ENCODE measurements around the gene RRAGB. TPM values are rescaled to one million over a fixed set of nuclear protein-coding genes. Genes with fewer than 3 reads are reported as not detected.
"Not testable (repeated sequence)": the region's sequence is repeated elsewhere in the genome, so short reads cannot be mapped to it uniquely, and the experiment has no call there.

RRAGB gene, protein sequence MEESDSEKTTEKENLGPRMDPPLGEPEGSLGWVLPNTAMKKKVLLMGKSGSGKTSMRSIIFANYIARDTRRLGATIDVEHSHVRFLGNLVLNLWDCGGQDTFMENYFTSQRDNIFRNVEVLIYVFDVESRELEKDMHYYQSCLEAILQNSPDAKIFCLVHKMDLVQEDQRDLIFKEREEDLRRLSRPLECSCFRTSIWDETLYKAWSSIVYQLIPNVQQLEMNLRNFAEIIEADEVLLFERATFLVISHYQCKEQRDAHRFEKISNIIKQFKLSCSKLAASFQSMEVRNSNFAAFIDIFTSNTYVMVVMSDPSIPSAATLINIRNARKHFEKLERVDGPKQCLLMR
- total RNA-seq = 1 to 10 TPM; 6.6 to 7.3 TPM

GRCh38 chrX:55717521-55718497, at the start of gene RRAGB:
RRAGB (plus strand) TSS chrX:55717749; CDS start chrX:55718328, 579 bp downstream.
- DNase-seq = peak; percentile 93
- no peaks in the 10 kb centered on the region for H3K9me3 Mint-ChIP-seq
- peak within 1 kb of the TSS; percentile 96 for H3K27ac Mint-ChIP-seq
- peak within 1 kb of the TSS; percentile 89 for H3K4me3 Mint-ChIP-seq
- ChIA-PET CTCF (interaction anchor here (0.8 kb wide), 1 partner anchor 11 kb away, joined by 3 read pairs; no protein-coding TSS in a partner anchor), POLR2A (interaction anchor here (1.2 kb wide), 1 partner anchor 190 kb away, joined by 5 read pairs; no protein-coding TSS in a partner anchor)
- H3K27me3 Mint-ChIP-seq = no peaks in the 10 kb centered on the region
- H3K36me3 Mint-ChIP-seq (ENCODE audit: low read depth) = peaks cover 15% of the 10 kb centered on the region
- peaks cover 31% of the 10 kb centered on the region for H3K4me1 Mint-ChIP-seq

GRCh38 chrX:55668084-55668483, 49.5 kb upstream of the RRAGB start:
- Mint-ChIP-seq H3K27ac (no peak overlapping the region), H3K9me3 (peaks cover 4% of the 10 kb centered on the region), H3K36me3 (ENCODE audit: low read depth) (no peaks in the 10 kb centered on the region), H3K4me3 (no peak overlapping the region), H3K4me1 (no peaks in the 10 kb centered on the region), H3K27me3 (no peaks in the 10 kb centered on the region)
- no peak for DNase-seq
- CTCF ChIA-PET = interaction anchor here (1.0 kb wide), 1 partner anchor 11 kb away, joined by 3 read pairs; no protein-coding TSS in a partner anchor
- POLR2A ChIA-PET = no interaction called here

GRCh38 chrX:55688579-55688978, 29.0 kb upstream of the RRAGB start:
- H3K4me1 Mint-ChIP-seq; H3K9me3 Mint-ChIP-seq; DNase-seq; H3K27me3 Mint-ChIP-seq; CTCF ChIA-PET; H3K36me3 Mint-ChIP-seq (ENCODE audit: low read depth); H3K4me3 Mint-ChIP-seq; H3K27ac Mint-ChIP-seq: not testable (repeated sequence)
- POLR2A ChIA-PET = interaction anchor here (0.6 kb wide), 1 partner anchor 681 kb away, joined by 4 read pairs; no protein-coding TSS in a partner anchor

DNA sequence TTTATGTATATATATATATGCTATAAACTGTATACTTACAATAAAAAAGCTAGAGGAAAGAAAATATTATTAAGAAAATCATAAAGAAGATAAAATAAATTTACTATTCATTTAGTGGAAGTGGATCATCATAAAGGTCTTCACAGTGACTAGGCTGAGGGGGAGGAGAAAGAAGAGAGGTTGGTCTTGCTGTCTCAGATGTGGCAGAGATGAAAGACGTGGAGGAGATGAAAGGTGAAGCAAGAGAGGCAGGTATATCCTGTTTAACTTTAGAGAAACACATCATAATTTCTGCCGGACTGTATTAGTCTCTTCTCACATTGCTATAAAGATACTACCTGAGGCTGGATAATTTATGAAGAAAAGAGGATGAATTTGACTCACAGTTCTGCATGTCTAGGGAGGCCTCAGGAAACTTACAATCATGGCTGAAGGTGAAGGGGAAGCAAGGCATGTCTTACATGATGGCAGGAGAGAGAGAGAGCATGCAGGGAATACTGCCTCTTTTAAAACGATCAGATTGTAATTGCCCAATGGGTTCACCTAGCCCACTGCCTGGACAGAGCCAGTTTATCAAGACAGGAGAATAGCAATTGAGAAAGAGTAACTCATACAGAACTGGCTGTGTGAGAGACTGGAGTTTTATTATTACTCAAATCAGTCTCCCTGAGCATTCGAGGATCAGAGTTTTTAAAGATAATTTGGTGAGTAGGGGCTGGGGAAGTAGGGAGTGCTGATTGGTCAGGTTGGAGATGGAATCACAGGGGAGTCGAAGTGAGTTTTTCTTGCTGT, 22.1 kb upstream of the RRAGB start:
- H3K4me1 Mint-ChIP-seq = peaks cover 30% of the 10 kb centered on the region
- H3K9me3 Mint-ChIP-seq = peaks cover 4% of the 10 kb centered on the region
- peak overlapping the region; percentile 40 for H3K4me3 Mint-ChIP-seq
- peak; percentile 32 for DNase-seq
- ChIA-PET CTCF (no interaction called here), POLR2A (no interaction called here)
- H3K27me3 Mint-ChIP-seq = no peaks in the 10 kb centered on the region
- H3K36me3 Mint-ChIP-seq (ENCODE audit: low read depth) = peaks cover 2% of the 10 kb centered on the region
- peak overlapping the region; percentile 76 for H3K27ac Mint-ChIP-seq

DNA sequence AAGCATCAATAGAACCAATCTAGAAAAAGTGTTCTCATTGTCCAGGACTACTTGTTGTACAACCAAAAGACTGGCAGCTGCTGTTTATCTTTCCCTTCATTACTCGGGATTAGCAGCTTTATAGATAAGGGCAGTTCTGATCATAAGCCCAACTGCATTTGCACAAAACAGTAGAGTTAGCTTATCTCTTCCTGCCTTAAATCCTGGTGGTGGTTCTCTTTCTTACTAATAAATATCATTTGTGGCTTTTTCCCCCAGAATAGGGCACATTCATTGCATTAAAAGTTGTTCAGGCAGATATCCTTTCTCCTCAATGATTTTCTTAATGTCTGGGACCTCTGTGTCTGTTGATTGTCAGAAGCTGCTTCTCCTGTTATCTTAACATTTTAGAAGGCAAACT, 20.2 kb upstream of the RRAGB start:
- Mint-ChIP-seq H3K27ac (no peak overlapping the region), H3K4me3 (no peak overlapping the region), H3K4me1 (peaks cover 30% of the 10 kb centered on the region), H3K9me3 (peaks cover 4% of the 10 kb centered on the region), H3K27me3 (no peaks in the 10 kb centered on the region), H3K36me3 (ENCODE audit: low read depth) (no peaks in the 10 kb centered on the region)
- POLR2A ChIA-PET = no interaction called here
- CTCF ChIA-PET = no interaction called here
- no peak for DNase-seq

GRCh38 chrX:55702671-55703070, 14.9 kb upstream of the RRAGB start:
- H3K36me3 Mint-ChIP-seq (ENCODE audit: low read depth) = peaks cover 1% of the 10 kb centered on the region
- POLR2A ChIA-PET = no interaction called here
- no peaks in the 10 kb centered on the region for H3K27me3 Mint-ChIP-seq
- H3K27ac Mint-ChIP-seq = no peak overlapping the region
- peaks cover 38% of the 10 kb centered on the region for H3K4me1 Mint-ChIP-seq
- DNase-seq = no peak
- peaks cover 25% of the 10 kb centered on the region for H3K9me3 Mint-ChIP-seq
- CTCF ChIA-PET = no interaction called here
- no peak overlapping the region for H3K4me3 Mint-ChIP-seq

DNA sequence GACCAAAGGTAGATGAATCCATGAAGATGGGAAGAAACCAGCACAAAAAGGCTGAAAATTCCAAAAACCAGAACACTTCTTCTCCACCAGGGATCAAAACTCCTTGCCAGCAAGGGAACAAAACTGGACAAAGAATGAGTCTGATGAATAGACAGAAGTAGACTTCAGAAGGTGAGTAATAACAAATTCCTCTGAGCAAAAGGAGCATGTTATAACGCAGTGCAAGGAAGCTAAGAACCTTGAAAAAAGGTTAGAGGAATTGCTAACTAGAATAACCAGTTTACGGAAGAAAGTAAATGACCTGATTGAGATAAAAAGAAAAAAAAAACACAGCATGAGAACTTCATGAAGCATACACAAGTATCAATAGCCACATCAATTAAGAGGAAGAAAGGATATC, 14.1 kb upstream of the RRAGB start:
- Mint-ChIP-seq H3K9me3 (peaks cover 25% of the 10 kb centered on the region), H3K4me1 (peaks cover 37% of the 10 kb centered on the region), H3K27ac (peak overlapping the region; percentile 64)
- CTCF ChIA-PET; H3K4me3 Mint-ChIP-seq; H3K27me3 Mint-ChIP-seq; POLR2A ChIA-PET; H3K36me3 Mint-ChIP-seq (ENCODE audit: low read depth); DNase-seq: not testable (repeated sequence)

DNA sequence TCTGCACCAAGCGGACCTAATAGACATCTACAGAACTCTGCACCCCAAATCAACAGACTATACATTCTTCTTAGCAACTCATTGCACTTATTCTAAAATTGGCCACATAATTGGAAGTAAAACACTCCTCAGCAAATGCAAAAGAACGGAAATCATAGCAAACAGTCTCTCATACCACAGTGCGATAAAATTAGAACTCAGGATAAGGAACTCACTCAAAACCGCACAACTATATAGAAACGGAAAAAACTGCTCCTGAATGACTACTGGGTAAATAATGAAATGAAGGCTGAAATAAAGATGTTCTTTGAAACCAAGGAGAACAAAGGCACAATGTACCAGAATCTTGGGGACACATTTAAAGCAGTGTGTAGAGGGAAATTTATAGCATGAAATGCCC, 12.5 kb upstream of the RRAGB start:
- H3K9me3 Mint-ChIP-seq = peaks cover 21% of the 10 kb centered on the region
- H3K4me3 Mint-ChIP-seq; DNase-seq; POLR2A ChIA-PET; H3K27me3 Mint-ChIP-seq; CTCF ChIA-PET; H3K36me3 Mint-ChIP-seq (ENCODE audit: low read depth): not testable (repeated sequence)
- H3K4me1 Mint-ChIP-seq = peaks cover 28% of the 10 kb centered on the region
- peak overlapping the region; percentile 9 for H3K27ac Mint-ChIP-seq

DNA sequence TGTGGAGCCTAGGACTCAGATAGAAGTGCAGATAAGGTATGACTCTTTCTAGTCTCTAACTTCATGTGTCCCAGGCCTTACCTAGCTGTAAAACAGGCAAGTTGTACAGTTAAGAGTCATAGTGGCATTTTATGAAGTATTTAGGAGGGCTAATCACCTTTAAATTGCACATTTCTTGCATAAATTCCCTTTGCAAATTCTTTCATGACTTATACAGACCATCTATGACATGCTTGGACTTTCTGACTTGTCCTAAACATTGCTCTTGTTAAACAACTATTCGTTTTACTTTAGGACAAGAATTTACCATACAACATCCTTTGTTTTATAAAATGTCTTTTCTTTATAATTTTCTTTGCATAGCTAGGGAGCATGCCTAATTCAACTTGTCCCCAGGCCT, 7.8 kb upstream of the RRAGB start:
- Mint-ChIP-seq H3K4me3 (no peak overlapping the region), H3K27ac (no peak overlapping the region), H3K36me3 (ENCODE audit: low read depth) (no peaks in the 10 kb centered on the region), H3K9me3 (peaks cover 23% of the 10 kb centered on the region), H3K27me3 (no peaks in the 10 kb centered on the region), H3K4me1 (peaks cover 10% of the 10 kb centered on the region)
- ChIA-PET POLR2A (no interaction called here), CTCF (interaction anchor here (0.6 kb wide), 1 partner anchor 23 kb away, joined by 3 read pairs; no protein-coding TSS in a partner anchor)
- DNase-seq = no peak

DNA sequence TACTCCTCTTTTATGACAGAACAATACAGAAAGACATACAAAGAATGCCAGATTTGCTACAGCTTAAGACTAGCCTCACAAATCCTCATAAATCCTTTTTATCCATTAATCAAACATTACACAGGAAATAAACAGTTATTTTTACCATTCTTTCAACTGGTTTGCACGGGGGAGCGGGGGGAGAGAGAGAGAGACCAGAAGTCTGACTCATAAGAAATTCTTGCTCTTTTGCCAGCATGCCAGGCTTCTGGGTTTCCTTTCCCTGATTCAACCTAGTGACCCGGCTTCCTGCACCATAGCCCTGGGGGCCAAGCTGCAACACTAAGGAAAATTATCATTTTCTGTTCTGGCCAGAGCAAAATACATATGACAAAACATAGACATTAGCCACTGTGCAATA, 6.8 kb upstream of the RRAGB start:
- Mint-ChIP-seq H3K4me1 (peaks cover 3% of the 10 kb centered on the region), H3K4me3 (no peak overlapping the region), H3K36me3 (ENCODE audit: low read depth) (no peaks in the 10 kb centered on the region), H3K27ac (no peak overlapping the region), H3K27me3 (no peaks in the 10 kb centered on the region), H3K9me3 (peaks cover 16% of the 10 kb centered on the region)
- ChIA-PET CTCF (no interaction called here), POLR2A (no interaction called here)
- DNase-seq = no peak

DNA sequence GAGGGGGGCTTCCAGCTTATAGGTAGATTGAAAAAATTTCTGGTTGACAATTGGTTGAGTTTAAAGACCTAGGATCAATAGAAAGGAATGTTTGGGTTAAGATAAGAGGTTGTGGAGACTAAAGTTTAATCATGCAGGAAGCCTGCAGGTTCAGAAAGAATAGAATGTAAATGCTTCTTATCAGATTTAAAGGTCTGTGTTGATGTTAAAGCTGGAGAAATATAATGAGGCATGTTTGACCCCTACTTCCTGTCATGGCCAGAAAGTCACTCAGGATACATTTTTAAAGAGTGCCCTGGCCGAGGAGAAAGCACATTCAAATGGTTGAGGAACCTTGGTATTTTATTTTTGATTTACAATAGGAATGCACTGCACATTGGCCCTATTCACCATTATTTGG, 3.9 kb upstream of the RRAGB start:
- H3K27me3 Mint-ChIP-seq = no peaks in the 10 kb centered on the region
- no peak overlapping the region for H3K4me3 Mint-ChIP-seq
- H3K36me3 Mint-ChIP-seq (ENCODE audit: low read depth) = no peaks in the 10 kb centered on the region
- H3K4me1 Mint-ChIP-seq = peaks cover 14% of the 10 kb centered on the region
- POLR2A ChIA-PET = no interaction called here
- peaks cover 6% of the 10 kb centered on the region for H3K9me3 Mint-ChIP-seq
- H3K27ac Mint-ChIP-seq = no peak overlapping the region
- CTCF ChIA-PET = no interaction called here
- DNase-seq = no peak

- Mint-ChIP-seq H3K27ac (no peak overlapping the region), H3K36me3 (ENCODE audit: low read depth) (no peaks in the 10 kb centered on the region), H3K4me1 (peaks cover 16% of the 10 kb centered on the region), H3K4me3 (no peak overlapping the region), H3K27me3 (no peaks in the 10 kb centered on the region), H3K9me3 (peaks cover 6% of the 10 kb centered on the region)
- ChIA-PET CTCF (interaction anchor here (1.8 kb wide), 1 partner anchor 33 kb away, joined by 4 read pairs; no protein-coding TSS in a partner anchor), POLR2A (no interaction called here)
- DNase-seq = no peak
Measured at GRCh38 chrX:55714161-55714560, 3.4 kb upstream of the RRAGB start.

Measured in activated CD4-positive, alpha-beta T cell treated with anti-CD3 and anti-CD28 coated beads, Interleukin-2, amount 10 ng/mL, durations not matched to agents 7 days and 5 days (primary cell).